Cerebellar nuclear complex (tissue), 1 donor: Measurements from ENCODE around the gene OGT.
"Not testable (repeated sequence)": the region's sequence is repeated elsewhere in the genome, so short reads cannot be mapped to it uniquely, and the experiment has no call there.

ENCODE experiments used
- DNase-seq, 2 experiments: peaks; one replicate each; lab custom pipeline; 2025; lab: John Stamatoyannopoulos, UW

Gene OGT

GRCh38 chrX:71532753-71533425 is at the start of gene OGT:
Gene OGT, plus strand, starts transcription at chrX:71533104. Its CDS starts 196 bp downstream, at chrX:71533300.
- DNase-seq, result peak in 1 of 2 experiments; percentile 33

- no peak for DNase-seq
Observed at GRCh38 chrX:71487814-71488213, 45.1 kb upstream of the OGT start.

- DNase-seq, result no peak
Observed at GRCh38 chrX:71489540-71489939, 43.4 kb upstream of the OGT start.

GRCh38 chrX:71492231-71493065 is 40.5 kb upstream of the OGT start:
- DNase-seq, result no peak

GRCh38 chrX:71493111-71493613 is 39.7 kb upstream of the OGT start:
- DNase-seq, result no peak

GRCh38 chrX:71495979-71496378 is 36.9 kb upstream of the OGT start:
- not testable (repeated sequence) for DNase-seq

GRCh38 chrX:71496476-71496875 is 36.4 kb upstream of the OGT start:
- DNase-seq, result no peak

GRCh38 chrX:71502080-71502479 is 30.8 kb upstream of the OGT start:
- DNase-seq, result not testable (repeated sequence)

GRCh38 chrX:71504346-71504745 is 28.6 kb upstream of the OGT start:
- DNase-seq, result no peak

GRCh38 chrX:71509289-71509688 is 23.6 kb upstream of the OGT start:
- no peak for DNase-seq

- DNase-seq, result no peak
Observed at GRCh38 chrX:71510161-71510560, 22.7 kb upstream of the OGT start.

- DNase-seq, result not testable (repeated sequence)
Observed at GRCh38 chrX:71513731-71514130, 19.2 kb upstream of the OGT start.

- no peak for DNase-seq
Observed at GRCh38 chrX:71514367-71515037, 18.4 kb upstream of the OGT start.

GRCh38 chrX:71515038-71515396 is 17.9 kb upstream of the OGT start:
- DNase-seq, result no peak

- no peak for DNase-seq
Observed at GRCh38 chrX:71525316-71525715, 7.6 kb upstream of the OGT start.

GRCh38 chrX:71532078-71532752 is 689 bp upstream of the OGT start:
- DNase-seq, result no peak

- no peak for DNase-seq
Observed at GRCh38 chrX:71533516-71533850, 579 bp downstream of the OGT start.

- no peak for DNase-seq
Observed at GRCh38 chrX:71533851-71534561, 1.1 kb downstream of the OGT start.

- DNase-seq, result no peak
Observed at GRCh38 chrX:71534773-71535544, 2.1 kb downstream of the OGT start.

GRCh38 chrX:71536285-71536684 is 3.4 kb downstream of the OGT start:
- DNase-seq, result no peak

- no peak for DNase-seq
Observed at GRCh38 chrX:71537743-71538142, 4.8 kb downstream of the OGT start.
